ENCODE results near the gene HRAS. TPM values are rescaled to one million over a fixed set of nuclear protein-coding genes. Genes with fewer than 3 reads are reported as not detected.

The HRAS gene
- total and polyA plus RNA-seq, 10 of the 15 experiments (the other 5 are each of a cell fraction or from before 2014, with no cell fraction given), result 2.8 to 72.4 (median 31.7) TPM

- Histone ChIP-seq H3K27ac (ENCODE audit: control insufficient read depth, insufficient read depth) (no peak overlapping the region), H3K4me1 (ENCODE audit: control insufficient read depth, insufficient read depth, low read length) (peaks cover 5% of the 10 kb centered on the region), H3K4me2 (ENCODE audit: control insufficient read depth, insufficient read depth) (no peak overlapping the region), H3K36me3 (ENCODE audit: control insufficient read depth in 2 of 2, insufficient read depth in 2 of 2, low read length in 1 of 2) (no peaks in the 10 kb centered on the region), H4K20me1 (ENCODE audit: control insufficient read depth, insufficient read depth) (no peaks in the 10 kb centered on the region), H3K9ac (ENCODE audit: control insufficient read depth, insufficient read depth, low read length) (no peak overlapping the region), H3K9me3 (replicated peaks; ENCODE audit: control insufficient read depth, insufficient read depth, low read length) (no peaks in the 10 kb centered on the region), H3K79me2 (ENCODE audit: control insufficient read depth, insufficient read depth, low read length) (peaks cover 5% of the 10 kb centered on the region), H3K4me3 (no peak overlapping the region), H3K27me3 (replicated peaks in 1 of 2; ENCODE audit: control insufficient read depth in 2 of 2, insufficient read depth in 2 of 2, low read length in 1 of 2) (peaks cover 0 to 5% of the 10 kb centered on the region in 2 experiments; a peak in 2 of 4 replicates), H2AFZ (ENCODE audit: control insufficient read depth, low read depth, low read length) (no peak overlapping the region)
- ChIA-PET POLR2A (interaction anchor here (1.0 kb wide), 1 partner anchor 18 kb away, joined by 4 read pairs; the partner anchor contains the start of gene PHRF1), SMC1A (ENCODE audit: uncharacterized antibody, unreplicated experiment) (interaction anchor here (1.2 kb wide), 1 partner anchor 168 kb away, joined by 3 read pairs; no protein-coding TSS in a partner anchor), CTCF (interaction anchor here (1.2 kb wide), 1 partner anchor 9 kb away, joined by 3 read pairs; no protein-coding TSS in a partner anchor), RAD21 (ENCODE audit: unreplicated experiment) (interaction anchor here (0.9 to 1.2 kb wide), 3 partner anchors 105 to 165 kb away, joined by 3 read pairs; no protein-coding TSS in a partner anchor)
- 54% methylated on average over 22 of the region's 24 CpGs for WGBS (ENCODE audit: insufficient coverage, insufficient replicate concordance, low lambda C conversion rate, missing lambda C conversion rate)
- in situ Hi-C loops (cut with MboI), result loop anchor here (5.0 kb wide), 1 partner anchor 155 kb away; no protein-coding TSS in a partner anchor
- BruUV-seq (replicated peaks), result no TSS peak
- intact Hi-C loops (cut with micrococcal nuclease; ENCODE audit: unreplicated experiment), result no loop called here
- ATAC-seq (no peak), FAIRE-seq (no peak), DNase-seq (ENCODE audit: low read depth, low spot score) (no peak)
- TF ChIP-seq ELK1 (IDR thresholded peaks at IDR 0.05; ENCODE audit: low read depth, low read length) (no peak), CHD4 (IDR thresholded peaks at IDR 0.05) (no peak), FOXM1 (IDR thresholded peaks at IDR 0.05; ENCODE audit: low read depth, low read length) (no peak)
These were observed 22.2 kb upstream of the HRAS start for GRCh38 chr11:557328-558132.
